Uterus (tissue), 2 donors: ENCODE data around the gene AMN.
"Not testable (repeated sequence)": the region's sequence is repeated elsewhere in the genome, so short reads cannot be mapped to it uniquely, and the experiment has no call there.

Experiments used
- POLR2A ChIP-seq, 2 donors: fragments of 450-650 bp; IDR thresholded peaks; one replicate each; pipeline ENCODE4 v1.6.1; 2016; ENCODE audit warnings: antibody characterized with exemption in 2 of 2, mild to moderate bottlenecking in 1 of 2, moderate library complexity in 1 of 2
- TF ChIP-seq, protein P1 (sequence below), 4 experiments: fragments of 200-600 bp in 2 of 4; fragments of 450-650 bp in 2 of 4; sonication (generic) in 2 of 4; IDR thresholded peaks; one replicate each; pipeline ENCODE4 v1.5.1; 2016 to 2019; ENCODE audit warnings: antibody characterized with exemption in 4 of 4, mild to moderate bottlenecking in 2 of 4, moderate library complexity in 1 of 4

DNA sequence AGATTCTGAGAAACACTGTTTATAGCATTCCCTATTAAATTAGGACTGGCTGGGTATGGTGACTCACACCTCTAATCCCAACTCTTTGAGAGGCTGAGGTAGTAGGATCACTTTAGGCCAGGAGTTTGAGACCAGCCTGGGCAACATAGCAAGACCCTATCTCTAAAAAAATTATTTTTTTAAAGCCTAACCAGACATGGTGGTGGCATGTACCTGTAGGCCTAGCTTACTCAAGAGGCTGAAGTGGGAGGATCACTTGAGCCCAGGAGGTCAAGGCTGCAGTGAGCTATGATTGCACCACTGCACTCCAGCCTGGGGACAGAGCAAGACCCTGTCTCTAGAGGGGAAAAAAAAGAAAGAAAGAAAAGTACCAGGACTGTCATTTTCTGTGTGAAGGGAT is 25.7 kb upstream of the AMN start:
- TF ChIP-seq POLR2A (IDR thresholded peaks at IDR 0.05) = not testable (repeated sequence)
- TF ChIP-seq, protein P1, sequence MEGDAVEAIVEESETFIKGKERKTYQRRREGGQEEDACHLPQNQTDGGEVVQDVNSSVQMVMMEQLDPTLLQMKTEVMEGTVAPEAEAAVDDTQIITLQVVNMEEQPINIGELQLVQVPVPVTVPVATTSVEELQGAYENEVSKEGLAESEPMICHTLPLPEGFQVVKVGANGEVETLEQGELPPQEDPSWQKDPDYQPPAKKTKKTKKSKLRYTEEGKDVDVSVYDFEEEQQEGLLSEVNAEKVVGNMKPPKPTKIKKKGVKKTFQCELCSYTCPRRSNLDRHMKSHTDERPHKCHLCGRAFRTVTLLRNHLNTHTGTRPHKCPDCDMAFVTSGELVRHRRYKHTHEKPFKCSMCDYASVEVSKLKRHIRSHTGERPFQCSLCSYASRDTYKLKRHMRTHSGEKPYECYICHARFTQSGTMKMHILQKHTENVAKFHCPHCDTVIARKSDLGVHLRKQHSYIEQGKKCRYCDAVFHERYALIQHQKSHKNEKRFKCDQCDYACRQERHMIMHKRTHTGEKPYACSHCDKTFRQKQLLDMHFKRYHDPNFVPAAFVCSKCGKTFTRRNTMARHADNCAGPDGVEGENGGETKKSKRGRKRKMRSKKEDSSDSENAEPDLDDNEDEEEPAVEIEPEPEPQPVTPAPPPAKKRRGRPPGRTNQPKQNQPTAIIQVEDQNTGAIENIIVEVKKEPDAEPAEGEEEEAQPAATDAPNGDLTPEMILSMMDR (IDR thresholded peaks at IDR 0.05) = not testable (repeated sequence)
